ENCODE data around the gene PVR.

- TF ChIP-seq, protein P1, sequence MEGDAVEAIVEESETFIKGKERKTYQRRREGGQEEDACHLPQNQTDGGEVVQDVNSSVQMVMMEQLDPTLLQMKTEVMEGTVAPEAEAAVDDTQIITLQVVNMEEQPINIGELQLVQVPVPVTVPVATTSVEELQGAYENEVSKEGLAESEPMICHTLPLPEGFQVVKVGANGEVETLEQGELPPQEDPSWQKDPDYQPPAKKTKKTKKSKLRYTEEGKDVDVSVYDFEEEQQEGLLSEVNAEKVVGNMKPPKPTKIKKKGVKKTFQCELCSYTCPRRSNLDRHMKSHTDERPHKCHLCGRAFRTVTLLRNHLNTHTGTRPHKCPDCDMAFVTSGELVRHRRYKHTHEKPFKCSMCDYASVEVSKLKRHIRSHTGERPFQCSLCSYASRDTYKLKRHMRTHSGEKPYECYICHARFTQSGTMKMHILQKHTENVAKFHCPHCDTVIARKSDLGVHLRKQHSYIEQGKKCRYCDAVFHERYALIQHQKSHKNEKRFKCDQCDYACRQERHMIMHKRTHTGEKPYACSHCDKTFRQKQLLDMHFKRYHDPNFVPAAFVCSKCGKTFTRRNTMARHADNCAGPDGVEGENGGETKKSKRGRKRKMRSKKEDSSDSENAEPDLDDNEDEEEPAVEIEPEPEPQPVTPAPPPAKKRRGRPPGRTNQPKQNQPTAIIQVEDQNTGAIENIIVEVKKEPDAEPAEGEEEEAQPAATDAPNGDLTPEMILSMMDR (IDR thresholded peaks at IDR 0.05; ENCODE audit: insufficient read depth, low read length), result no peak
- TF ChIP-seq POLR2AphosphoS5 (IDR thresholded peaks at IDR 0.05; ENCODE audit: low read depth), result no peak
- TF ChIP-seq, protein P2, sequence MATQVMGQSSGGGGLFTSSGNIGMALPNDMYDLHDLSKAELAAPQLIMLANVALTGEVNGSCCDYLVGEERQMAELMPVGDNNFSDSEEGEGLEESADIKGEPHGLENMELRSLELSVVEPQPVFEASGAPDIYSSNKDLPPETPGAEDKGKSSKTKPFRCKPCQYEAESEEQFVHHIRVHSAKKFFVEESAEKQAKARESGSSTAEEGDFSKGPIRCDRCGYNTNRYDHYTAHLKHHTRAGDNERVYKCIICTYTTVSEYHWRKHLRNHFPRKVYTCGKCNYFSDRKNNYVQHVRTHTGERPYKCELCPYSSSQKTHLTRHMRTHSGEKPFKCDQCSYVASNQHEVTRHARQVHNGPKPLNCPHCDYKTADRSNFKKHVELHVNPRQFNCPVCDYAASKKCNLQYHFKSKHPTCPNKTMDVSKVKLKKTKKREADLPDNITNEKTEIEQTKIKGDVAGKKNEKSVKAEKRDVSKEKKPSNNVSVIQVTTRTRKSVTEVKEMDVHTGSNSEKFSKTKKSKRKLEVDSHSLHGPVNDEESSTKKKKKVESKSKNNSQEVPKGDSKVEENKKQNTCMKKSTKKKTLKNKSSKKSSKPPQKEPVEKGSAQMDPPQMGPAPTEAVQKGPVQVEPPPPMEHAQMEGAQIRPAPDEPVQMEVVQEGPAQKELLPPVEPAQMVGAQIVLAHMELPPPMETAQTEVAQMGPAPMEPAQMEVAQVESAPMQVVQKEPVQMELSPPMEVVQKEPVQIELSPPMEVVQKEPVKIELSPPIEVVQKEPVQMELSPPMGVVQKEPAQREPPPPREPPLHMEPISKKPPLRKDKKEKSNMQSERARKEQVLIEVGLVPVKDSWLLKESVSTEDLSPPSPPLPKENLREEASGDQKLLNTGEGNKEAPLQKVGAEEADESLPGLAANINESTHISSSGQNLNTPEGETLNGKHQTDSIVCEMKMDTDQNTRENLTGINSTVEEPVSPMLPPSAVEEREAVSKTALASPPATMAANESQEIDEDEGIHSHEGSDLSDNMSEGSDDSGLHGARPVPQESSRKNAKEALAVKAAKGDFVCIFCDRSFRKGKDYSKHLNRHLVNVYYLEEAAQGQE (IDR thresholded peaks at IDR 0.05; ENCODE audit: insufficient replicate concordance, low read depth), result no peak
- no peak for TF ChIP-seq GABPA (IDR thresholded peaks at IDR 0.05; ENCODE audit: low read depth)
- no peak for TF ChIP-seq SPI1 (IDR thresholded peaks at IDR 0.05; ENCODE audit: borderline replicate concordance, low read depth)
Observed at GRCh38 chr19:44647144-44647543, 3.4 kb downstream of the PVR start.
